Fibroblast of villous mesenchyme (primary cell): Measurements from ENCODE around the gene RAB15. TPM values are rescaled to one million over a fixed set of nuclear protein-coding genes. Genes with fewer than 3 reads are reported as not detected.

Experiments
- DNase-seq: peaks from one replicate; pipeline ENCODE4 v3.0.0-alpha.2; 2010; ENCODE audit warnings: low read depth
- H3K4me3 ChIP-seq: 2 replicates; pipeline ENCODE4 v1.5.1; 2011; ENCODE audit warnings: low read depth, mild to moderate bottlenecking, low read length
- total RNA-seq: library from RNA; depleted of rRNA; stranded (reverse); fragments of >200 nt; gene quantifications from 2 replicates; pipeline ENCODE4 v1.2.3, GENCODE V29; 2012
- TF ChIP-seq, protein P1 (sequence below): IDR thresholded peaks from 2 replicates; pipeline ENCODE4 v1.5.1; 2012; ENCODE audit warnings: low read depth, mild to moderate bottlenecking, low read length; ENCODE audit not compliant: insufficient read depth

The RAB15 gene
- total RNA-seq, 1 donor, result 3.5 TPM

DNA sequence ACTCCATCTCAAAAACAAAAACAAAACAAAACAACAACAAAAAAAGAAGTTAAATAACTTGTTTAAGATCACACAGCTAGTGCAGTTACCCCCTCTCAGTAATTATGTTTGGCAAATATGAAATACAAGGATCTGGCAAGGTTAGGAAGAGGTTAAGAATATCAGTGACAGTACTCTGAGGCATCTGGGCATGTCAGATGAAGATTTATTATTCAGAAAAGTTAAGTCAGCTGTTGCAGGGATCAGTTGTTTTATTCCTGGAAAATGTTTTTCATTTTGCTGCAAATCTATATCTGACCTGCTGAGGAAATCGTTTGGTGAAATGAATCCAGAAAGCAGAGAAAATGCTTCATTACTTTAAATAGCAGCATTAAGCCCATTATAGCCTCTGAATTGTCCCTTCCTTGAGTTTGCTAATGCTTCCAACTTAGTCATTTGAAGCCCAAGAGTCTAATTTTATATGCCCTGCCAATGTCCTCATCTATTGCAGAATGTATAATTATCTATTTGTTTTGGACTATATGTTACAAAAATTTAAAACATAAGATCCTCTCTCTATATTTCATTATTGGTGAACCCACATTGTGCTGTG lies 37.7 kb downstream of the RAB15 start:
- DNase-seq, result no peak
- H3K4me3 ChIP-seq, result no peak overlapping the region
- TF ChIP-seq, protein P1, sequence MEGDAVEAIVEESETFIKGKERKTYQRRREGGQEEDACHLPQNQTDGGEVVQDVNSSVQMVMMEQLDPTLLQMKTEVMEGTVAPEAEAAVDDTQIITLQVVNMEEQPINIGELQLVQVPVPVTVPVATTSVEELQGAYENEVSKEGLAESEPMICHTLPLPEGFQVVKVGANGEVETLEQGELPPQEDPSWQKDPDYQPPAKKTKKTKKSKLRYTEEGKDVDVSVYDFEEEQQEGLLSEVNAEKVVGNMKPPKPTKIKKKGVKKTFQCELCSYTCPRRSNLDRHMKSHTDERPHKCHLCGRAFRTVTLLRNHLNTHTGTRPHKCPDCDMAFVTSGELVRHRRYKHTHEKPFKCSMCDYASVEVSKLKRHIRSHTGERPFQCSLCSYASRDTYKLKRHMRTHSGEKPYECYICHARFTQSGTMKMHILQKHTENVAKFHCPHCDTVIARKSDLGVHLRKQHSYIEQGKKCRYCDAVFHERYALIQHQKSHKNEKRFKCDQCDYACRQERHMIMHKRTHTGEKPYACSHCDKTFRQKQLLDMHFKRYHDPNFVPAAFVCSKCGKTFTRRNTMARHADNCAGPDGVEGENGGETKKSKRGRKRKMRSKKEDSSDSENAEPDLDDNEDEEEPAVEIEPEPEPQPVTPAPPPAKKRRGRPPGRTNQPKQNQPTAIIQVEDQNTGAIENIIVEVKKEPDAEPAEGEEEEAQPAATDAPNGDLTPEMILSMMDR, result no peak

DNA sequence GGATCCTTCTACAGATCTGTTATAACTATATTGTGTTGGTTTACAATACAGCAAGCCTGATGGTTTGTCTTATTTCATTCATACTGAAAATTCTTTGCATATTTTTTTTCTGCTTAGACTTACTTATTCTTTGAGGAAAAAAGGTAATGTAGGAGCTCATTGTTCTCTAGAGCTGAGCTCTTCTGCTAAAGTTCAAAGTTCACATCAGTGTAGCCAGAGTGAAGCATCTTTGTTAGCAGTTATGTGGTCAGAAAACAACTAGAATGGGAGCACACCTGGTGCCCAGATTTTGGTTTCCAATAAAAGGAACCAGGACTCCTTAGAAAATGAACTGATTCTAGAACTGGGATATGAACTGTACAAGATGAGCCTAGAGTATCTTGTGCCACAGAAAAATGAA lies 39.9 kb downstream of the RAB15 start:
- TF ChIP-seq, protein P1, result no peak
- H3K4me3 ChIP-seq, result no peak overlapping the region

DNA sequence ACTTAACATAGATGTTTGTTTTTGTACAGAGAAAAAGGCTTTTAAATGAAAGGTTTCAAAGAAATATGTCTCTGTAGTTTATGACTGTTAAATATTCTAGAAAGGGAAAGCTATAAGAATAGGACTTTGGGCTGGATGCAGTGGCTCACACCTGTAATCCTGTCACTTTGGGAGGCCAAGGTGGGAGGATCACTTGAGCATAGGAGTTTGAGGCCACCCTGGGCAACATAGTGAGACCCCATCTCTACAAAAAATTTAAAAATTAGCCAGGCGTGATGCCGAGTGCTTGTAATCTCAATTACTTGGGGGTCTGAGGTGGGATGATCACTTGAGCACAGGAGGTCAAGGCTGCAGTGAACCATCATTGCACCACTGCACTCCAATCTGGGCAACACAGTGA lies 41.0 kb downstream of the RAB15 start:
- DNase-seq, result no peak
- TF ChIP-seq, protein P1, result no peak
- no peak overlapping the region for H3K4me3 ChIP-seq

More for the DNA sequence above, 39.9 kb downstream of the RAB15 start:
- no peak for DNase-seq

DNA sequence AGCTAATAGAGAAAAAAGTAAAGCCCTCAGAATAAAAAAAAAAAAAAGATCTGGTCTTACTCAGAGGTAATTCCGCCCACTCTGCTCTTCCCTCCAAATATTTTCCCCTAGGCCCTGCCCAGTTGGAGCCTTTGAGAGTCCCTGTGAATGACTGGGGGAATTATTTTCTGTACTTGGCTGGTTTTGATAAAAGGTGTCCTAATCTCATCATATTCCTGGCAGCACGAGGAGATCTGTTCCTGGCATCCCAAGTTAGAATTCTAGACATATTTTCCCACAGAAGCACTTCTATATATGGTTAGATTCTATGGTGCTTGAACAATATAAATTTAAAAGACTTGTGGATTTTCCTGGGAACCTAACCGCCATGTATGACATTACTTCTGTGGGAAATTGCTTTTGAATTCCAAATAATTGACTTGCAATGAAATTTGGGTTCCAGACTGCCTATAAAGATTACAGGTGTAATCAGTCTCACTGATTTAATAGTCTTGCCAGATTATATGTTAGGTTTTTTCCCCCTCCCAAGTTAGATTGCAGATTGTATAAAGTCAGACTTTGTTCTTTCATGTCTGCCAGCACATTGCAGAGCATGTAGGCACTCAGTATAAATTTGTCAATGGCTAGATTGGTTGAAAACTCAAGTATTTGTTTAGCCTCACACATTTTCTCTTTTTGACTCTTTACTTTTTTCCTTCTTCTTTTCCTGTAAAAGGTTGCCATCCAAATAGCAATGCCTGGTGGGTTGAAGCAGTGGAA lies 41.9 kb downstream of the RAB15 start:
- no peak for DNase-seq
- H3K4me3 ChIP-seq, result no peak overlapping the region
- TF ChIP-seq, protein P1, result no peak

DNA sequence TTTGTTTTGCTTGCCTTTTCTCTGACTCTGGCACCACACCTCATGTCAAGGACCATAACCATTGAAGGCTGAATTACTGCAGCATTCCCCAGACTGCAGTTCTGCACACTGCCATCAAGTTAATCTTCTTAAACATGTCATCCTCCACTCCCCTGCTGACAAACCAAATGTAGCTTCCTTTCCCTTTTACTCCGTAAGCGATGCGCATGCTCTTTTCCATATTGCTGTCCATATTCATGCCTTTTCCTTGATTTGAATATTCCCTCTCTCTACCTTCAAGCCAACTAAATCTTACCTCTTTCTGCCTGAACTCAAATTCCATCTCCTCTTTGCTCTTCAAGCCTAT lies 43.1 kb downstream of the RAB15 start:
- H3K4me3 ChIP-seq, result no peak overlapping the region
- TF ChIP-seq, protein P1, result no peak
- DNase-seq, result no peak

DNA sequence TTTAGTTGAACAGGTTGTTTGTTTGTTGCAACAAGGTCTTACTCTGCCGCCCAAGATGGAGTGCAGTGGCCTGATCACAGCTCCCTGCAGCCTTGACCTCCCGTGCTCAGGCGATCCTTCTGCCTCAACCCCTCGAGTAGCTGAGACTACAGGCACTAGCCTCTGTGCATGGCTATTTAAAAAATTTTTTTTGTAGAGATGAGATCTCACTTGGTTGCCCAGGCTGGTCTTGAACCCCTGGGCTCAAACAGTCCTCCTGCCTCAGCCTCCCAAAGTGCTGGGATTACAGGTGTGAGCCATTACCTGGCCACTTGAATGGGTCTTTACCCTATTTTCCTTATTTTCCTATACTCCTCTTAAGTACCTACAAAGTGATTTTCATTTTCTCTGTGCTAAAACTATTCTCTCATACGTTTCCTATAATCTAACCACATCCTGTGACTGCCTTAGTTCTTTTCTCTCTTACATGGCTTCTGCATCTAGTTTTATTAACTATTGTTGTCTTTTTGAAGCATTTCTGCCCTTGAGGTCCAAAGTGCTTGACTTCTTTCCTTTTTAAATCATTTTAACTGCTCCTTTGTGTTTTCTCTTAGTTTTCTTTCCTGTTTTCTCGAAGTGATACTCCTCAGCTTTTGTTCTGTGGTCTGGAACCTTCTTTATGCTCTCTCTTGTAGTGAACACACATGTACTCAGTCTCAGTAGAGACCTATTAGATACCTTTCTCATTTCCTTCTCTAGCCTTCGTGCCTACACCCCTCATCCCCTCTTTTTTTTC lies 43.7 kb downstream of the RAB15 start:
- H3K4me3 ChIP-seq, result no peak overlapping the region
- TF ChIP-seq, protein P1, result no peak
- no peak for DNase-seq
